Neutrophil (primary cell): Measurements from ENCODE around the gene TRAF2.
A peak's percentile ranks its signal among the peaks of the same experiment; 100 is the strongest.

ENCODE experiments used
- H3K27ac ChIP-seq: fragments of 200-600 bp; sonication (generic); 2 replicates; pipeline ENCODE4 v1.5.1; 2016; ENCODE audit warnings: mild to moderate bottlenecking, moderate library complexity
- H3K27me3 ChIP-seq: fragments of 200-600 bp; sonication (generic); 2 replicates; pipeline ENCODE4 v1.6.0; 2016; ENCODE audit warnings: mild to moderate bottlenecking
- H3K36me3 ChIP-seq: fragments of 200-600 bp; sonication (generic); 2 replicates; pipeline ENCODE4 v1.5.1; 2017
- H3K4me1 ChIP-seq, 2 experiments: fragments of 200-600 bp in 1 of 2; sonication (generic) in 1 of 2; 1 replicate in 1 of 2; 2 replicates in 1 of 2; pipeline versions ENCODE4 v1.5.1 to v1.6.1; 2013 to 2016; ENCODE audit warnings: low read depth in 1 of 2, low read length in 1 of 2, mild to moderate bottlenecking in 1 of 2, moderate library complexity in 1 of 2; ENCODE audit not compliant: control insufficient read depth in 1 of 2, insufficient read depth in 1 of 2
- H3K4me3 ChIP-seq, 2 experiments: fragments of 200-600 bp in 1 of 2; sonication (generic) in 1 of 2; 1 replicate in 1 of 2; 2 replicates in 1 of 2; pipeline ENCODE4 v1.5.1; 2013 to 2016; ENCODE audit warnings: low read depth in 1 of 2, low read length in 1 of 2, mild to moderate bottlenecking in 1 of 2, moderate library complexity in 1 of 2
- H3K9me3 ChIP-seq: fragments of 200-600 bp; sonication (generic); 2 replicates; pipeline ENCODE4 v1.5.1; 2016
- TF ChIP-seq, protein P1 (sequence below): fragments of 200-600 bp; sonication (generic); IDR thresholded peaks from 2 replicates; pipeline ENCODE4 v1.5.1; 2016; ENCODE audit warnings: antibody characterized with exemption

TRAF2 gene

DNA sequence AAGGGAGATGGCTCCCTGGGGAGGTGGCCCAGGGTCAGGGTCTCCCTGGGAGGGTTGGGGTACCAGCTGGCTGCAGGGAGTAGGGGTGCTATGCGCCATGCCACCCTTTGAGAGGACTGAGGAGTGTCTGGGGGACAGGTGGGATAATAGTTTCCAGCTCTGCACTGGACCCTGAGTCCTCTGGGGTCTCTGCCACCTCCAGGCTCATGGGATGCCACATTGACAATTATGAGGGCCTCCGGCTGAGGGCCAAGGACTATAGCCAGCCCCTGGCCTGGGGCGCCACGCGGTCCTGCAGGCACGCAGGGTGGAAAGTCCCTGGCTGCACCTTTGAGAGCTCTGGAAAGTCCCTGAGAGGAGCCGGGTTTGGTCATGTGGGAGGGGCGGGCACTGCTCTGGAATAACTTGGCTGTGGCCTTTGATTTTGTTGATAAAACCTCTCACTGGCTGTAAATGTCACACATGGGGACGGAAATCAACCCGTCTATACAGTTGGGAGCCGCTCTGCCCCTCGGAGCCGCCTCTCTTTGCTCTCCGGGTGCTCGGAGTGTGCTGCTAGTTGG is 16.0 kb downstream of the TRAF2 start:
- Histone ChIP-seq H3K36me3 (peaks cover 69% of the 10 kb centered on the region), H3K9me3 (no peaks in the 10 kb centered on the region), H3K4me1 (peaks cover 0 to 11% of the 10 kb centered on the region in 2 experiments), H3K4me3 (no peak overlapping the region), H3K27me3 (no peaks in the 10 kb centered on the region), H3K27ac (no peak overlapping the region)
- TF ChIP-seq, protein P1, sequence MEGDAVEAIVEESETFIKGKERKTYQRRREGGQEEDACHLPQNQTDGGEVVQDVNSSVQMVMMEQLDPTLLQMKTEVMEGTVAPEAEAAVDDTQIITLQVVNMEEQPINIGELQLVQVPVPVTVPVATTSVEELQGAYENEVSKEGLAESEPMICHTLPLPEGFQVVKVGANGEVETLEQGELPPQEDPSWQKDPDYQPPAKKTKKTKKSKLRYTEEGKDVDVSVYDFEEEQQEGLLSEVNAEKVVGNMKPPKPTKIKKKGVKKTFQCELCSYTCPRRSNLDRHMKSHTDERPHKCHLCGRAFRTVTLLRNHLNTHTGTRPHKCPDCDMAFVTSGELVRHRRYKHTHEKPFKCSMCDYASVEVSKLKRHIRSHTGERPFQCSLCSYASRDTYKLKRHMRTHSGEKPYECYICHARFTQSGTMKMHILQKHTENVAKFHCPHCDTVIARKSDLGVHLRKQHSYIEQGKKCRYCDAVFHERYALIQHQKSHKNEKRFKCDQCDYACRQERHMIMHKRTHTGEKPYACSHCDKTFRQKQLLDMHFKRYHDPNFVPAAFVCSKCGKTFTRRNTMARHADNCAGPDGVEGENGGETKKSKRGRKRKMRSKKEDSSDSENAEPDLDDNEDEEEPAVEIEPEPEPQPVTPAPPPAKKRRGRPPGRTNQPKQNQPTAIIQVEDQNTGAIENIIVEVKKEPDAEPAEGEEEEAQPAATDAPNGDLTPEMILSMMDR, result no peak

DNA sequence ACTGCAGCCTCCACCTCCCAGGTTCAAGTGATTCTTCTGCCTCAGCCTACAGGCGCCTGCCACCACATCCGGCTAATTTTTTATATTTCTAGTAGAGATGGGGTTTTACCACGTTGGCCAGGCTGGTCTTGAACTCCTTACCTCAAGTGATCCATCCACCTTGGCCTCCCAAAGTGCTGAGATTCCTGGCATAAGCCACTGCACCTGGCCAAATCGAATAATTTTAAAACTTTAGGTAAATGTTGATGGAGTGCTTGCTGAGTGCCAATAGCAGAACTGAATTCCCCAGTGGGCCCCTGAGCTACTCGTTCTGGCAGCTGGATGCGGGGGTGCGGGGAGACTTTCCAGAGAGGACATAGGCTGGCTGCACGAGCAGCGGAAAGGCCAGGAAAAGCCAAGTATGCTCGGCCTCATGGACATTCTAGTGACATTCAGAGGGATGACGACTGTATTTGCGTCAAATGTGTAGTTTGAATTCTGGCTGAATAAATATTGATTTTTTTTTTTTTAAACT is 16.8 kb downstream of the TRAF2 start:
- Histone ChIP-seq H3K4me3 (no peak overlapping the region), H3K4me1 (peaks cover 0 to 11% of the 10 kb centered on the region in 2 experiments), H3K9me3 (no peaks in the 10 kb centered on the region), H3K27me3 (no peaks in the 10 kb centered on the region), H3K36me3 (peaks cover 77% of the 10 kb centered on the region), H3K27ac (no peak overlapping the region)
- TF ChIP-seq, protein P1, result no peak

DNA sequence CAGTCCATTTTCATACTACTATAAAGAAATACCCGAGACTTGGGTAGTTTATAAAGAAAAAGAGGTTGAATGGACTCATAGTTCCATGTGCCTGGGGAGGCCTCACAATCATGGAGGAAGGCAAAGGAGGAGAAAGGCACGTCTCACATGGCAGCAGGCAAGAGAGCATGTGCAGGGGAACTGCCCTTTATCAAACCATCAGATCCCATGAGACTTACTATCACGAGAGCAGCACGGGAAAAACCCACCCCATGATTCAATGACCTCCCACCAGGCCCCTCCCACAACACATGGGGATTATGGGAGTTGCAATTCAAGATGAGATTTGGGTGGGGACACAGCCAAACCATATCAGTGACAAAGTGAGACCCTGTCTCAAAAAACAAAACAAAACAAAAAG is 19.9 kb downstream of the TRAF2 start:
- H3K27me3 ChIP-seq, result no peaks in the 10 kb centered on the region
- no peak overlapping the region for H3K4me3 ChIP-seq
- peaks cover under 1 to 7% of the 10 kb centered on the region in 2 experiments for H3K4me1 ChIP-seq
- H3K9me3 ChIP-seq, result no peaks in the 10 kb centered on the region
- H3K27ac ChIP-seq, result no peak overlapping the region
- H3K36me3 ChIP-seq, result peaks cover 65% of the 10 kb centered on the region
- TF ChIP-seq, protein P1, result no peak

DNA sequence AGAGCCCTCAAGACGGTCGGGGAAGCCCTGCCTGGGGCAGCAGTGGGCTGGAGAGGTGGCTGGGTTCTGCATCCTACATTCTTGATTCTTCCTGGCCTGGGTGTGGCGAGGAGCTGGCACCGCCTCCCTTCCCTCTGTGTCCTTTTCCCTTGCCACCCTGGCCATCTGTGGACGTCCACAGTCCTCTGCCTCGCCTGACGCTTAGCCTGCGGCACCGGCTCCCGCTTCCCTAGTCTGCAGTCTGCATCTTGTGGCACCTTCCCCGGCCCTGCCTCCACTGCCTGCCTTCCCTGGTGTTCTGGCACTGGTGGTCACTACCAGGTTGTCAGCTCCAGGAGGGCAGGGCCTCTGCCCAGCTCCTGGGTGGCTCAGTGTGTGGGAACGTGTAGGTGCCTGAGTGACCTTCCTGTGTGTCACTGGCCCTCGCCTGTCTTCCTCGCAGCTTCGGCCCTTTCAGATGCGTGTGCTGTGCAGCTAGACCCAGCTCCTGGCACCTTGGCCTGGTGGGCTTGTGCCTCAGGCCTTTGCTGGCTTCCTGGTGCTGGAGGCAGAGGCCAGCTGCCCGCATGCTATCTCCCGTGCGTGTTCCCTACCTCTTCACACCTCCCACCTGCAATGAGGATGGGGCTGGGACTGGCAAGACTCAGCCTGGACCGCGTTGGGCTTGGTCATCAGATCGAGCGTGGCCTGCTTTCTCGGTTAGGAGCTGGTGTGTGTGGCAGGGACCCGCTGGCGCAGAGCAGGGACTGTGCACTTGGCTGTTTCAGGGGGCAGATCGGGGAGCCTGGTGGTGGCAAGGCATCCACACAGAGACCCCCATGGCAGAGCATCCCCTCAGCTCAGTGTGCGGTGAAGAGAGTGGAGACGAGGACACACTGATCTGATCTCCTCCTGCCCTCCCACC is 20.9 kb downstream of the TRAF2 start:
- Histone ChIP-seq H3K4me1 (peaks cover 7 to 15% of the 10 kb centered on the region in 2 experiments), H3K27me3 (no peaks in the 10 kb centered on the region), H3K9me3 (no peaks in the 10 kb centered on the region), H3K4me3 (no peak overlapping the region), H3K27ac (no peak overlapping the region), H3K36me3 (peaks cover 55% of the 10 kb centered on the region)
- TF ChIP-seq, protein P1, result no peak

DNA sequence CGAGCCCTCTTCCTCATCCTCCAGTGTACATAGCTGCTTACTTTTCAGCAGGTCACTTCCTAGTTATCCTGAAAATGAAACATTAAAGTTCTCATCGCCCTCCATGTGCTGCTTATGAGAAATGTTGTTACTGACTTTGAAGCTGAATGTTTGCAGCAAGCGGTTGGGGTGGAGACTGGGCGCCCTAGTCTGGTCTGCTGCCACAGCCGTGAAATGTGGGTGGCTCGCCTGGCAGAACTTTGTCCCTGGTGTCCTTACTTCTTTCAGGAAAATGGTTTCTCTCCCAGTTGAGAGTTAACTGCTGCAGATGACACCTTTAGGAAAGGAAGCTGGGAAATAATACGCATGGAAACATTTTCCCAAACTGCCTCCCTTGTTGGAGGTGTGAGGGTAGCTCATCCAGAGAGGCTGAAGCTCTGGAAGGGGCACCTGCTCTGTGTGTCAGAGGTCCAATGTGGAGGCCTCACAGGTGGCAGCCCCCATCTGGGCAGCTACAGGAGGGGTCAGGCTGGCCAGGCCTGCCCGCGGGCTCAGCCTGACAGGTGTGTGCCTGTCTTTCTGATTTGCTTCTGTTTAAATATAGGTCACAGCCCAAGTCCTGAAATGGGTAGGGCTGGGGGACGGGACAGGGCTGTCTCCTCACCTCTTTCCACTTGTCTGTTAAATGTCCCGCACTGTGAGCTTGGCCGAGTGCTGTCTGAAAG is 24.0 kb downstream of the TRAF2 start:
- TF ChIP-seq, protein P1, result no peak
- Histone ChIP-seq H3K27me3 (no peaks in the 10 kb centered on the region), H3K4me1 (peaks cover 38 to 46% of the 10 kb centered on the region in 2 experiments), H3K9me3 (no peaks in the 10 kb centered on the region), H3K27ac (peak overlapping the region; percentile 3), H3K36me3 (peaks cover 39% of the 10 kb centered on the region), H3K4me3 (no peak overlapping the region)
